IPS DF 19.7 (cell line): Measurements from ENCODE around the gene PRRT1B.
A peak's percentile ranks its signal among the peaks of the same experiment; 100 is the strongest.
"Not testable (repeated sequence)": the region's sequence is repeated elsewhere in the genome, so short reads cannot be mapped to it uniquely, and the experiment has no call there.

Experiments used
- DNase-seq: peaks from one replicate; pipeline ENCODE4 v3.0.0-alpha.2; 2013; ENCODE audit warnings: low read depth, low spot score

Gene PRRT1B

DNA sequence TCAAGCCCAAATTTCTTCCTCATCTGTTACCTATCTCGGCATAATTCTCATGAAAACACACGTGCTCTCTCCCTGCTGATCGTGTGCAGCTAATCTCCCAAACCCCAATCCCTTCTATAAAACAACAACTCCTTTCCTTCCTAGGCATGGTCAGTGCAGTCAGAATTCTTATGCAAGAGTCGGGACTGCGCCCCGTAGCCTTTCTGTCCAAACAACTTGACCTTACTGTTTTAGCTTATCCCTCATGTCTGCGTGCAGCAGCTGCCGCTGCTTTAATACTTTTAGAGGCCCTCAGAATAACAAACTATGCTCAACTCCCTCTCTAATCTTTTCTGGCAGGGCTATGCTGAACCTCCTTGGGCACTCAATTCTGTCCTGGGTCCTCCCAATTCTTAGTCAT lies 5.1 kb downstream of the PRRT1B start:
- DNase-seq: not testable (repeated sequence)

DNA sequence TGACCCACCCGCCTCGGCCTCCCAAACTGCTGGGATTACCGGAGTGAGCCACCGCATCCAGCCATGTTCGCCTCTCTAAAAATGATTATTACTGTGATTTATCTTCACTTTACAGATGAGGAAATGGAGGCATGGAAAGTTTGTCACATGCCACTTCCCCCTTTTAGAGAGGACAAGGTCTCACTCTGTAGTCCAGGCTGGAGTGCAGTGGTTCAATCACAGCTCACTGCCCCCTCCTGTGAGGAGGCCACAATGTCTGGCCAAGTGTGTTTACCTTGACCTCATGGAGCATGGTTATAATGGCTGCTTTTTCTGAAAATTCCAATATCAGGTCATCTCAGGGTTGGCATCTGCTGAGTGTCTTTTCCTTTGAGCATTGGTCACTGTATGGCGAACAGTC lies 6.7 kb downstream of the PRRT1B start:
- no peak for DNase-seq

DNA sequence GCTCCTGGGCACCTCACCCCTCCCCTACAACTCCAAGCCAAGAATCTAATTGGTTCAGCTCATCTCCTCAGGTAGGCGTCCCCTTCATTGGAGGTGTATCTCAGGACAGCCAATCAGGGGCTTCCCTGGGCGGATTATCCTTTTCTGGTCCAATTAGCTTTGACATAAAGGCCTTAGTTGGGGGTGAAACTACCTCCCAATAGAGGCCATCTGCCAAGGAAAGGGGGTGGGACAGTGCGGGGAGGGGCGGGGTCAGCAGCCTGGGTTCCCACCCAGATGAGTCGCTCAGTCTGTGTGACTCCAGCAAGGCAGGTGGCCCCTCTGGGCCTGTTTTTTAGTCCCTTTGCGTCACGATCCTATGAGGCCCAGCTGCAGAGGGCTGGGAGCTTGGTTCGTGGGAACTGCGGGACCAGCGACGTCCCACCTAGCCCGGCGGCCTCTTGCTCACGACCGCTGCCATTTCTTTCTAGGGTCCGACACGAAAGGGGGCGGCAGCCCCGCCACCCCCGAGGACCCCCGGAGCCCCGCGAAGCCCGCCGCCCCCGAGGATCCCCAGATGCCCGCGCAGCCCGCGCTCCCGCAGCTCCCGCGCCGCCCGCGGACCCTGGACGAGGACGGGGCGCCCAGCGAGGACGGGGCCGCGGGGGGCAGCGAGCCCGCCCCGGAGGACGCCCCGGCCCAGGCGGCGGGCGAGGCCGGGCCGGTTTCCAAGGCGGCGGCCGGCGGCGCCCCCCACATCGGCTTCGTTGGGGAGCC lies 8.9 kb downstream of the PRRT1B start:
- peak; percentile 64 for DNase-seq

DNA sequence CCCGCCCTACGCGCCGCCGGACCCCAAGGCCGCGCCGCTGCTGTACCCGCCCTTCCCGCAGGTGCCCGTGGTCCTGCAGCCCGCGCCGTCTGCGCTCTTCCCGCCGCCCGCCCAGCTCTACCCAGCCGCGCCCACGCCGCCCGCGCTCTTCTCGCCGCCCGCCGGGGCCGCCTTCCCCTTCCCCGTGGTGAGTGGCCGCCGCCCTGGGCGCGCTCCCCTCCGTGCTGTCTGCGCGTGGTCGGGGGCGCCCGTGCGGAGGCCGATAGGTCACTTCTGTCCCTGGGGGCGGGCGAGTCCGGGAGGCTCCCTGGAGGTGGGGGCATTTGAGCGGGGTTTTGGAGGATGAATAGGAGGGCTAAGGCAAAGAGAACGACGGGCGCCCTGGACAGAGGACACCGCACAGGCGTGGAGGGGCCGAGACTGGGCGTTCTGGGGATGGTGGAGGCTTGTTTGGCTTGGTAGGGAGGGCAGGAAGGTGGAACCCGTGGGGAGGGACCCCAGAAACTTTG lies 9.6 kb downstream of the PRRT1B start:
- no peak for DNase-seq

DNA sequence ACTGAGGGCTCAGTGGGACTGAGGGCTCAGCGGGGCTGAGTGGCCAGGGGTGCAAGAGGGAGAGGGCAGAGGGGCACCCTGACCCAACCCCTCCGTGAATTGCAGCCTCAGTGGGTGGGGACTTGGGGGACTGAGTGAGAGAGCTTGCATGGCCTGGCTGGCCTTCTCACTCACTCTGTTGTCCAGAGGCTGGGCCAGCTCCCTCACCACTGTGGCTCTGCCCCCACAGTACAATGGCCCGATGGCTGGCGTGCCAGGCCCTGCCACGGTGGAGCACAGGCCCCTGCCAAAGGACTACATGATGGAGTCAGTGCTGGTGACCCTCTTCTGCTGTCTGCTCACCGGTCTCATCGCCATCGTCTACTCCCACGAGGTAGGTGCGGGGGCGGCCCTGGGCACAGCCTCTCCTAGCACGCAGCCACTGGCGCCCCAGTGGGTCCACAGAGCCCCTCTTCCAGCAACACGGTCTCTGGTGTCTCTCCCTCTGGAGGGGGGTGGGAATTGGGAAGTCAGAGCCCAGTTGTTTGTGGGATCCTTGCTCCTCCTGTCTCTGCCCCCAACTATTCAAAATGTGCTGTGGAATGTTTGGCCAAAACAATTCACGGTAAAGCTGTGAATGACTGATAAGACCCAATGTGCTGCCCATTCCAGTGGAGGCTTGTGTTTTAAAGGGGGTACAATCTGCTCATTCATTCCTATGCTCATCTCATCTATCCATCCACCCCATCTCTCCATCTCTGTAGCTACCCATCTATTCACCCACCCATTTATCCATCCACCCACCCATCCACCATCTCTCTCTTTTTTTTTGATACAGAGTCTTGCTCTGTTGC lies 10.7 kb downstream of the PRRT1B start:
- no peak for DNase-seq

DNA sequence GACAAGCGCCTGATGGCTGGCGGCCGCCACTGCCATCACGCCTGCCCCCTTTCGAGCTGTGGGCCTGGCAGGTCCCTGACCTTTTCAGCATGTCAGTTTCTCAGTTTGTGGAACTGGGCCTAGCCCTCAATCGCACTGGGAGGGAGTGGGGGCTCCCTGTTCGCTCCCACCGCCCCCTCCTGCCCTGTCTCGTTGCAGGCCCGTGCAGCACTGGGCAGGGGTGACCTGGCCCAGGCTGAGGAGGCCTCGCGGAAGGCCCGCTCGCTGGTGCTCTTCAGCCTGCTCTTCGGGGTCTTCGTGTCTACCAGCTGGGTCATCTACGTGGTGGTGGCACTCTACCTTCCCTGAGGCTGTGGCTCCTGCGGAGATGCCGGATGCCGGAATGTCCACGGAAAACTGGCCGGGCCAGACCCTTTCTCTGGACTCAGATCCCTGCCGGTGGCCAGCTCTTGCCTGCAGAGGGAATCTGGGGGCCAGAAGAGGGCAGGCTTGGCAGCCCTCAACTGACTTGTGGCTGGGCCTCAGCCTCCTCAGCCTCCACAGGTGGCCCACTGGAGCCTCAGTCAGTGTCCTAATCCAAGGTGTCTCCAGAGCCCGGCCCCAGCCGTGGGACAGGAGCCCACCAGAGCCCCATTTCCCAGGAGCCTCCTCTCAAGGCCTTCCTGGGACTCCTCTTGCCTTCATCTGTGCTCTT lies 12.7 kb downstream of the PRRT1B start:
- DNase-seq: no peak

DNA sequence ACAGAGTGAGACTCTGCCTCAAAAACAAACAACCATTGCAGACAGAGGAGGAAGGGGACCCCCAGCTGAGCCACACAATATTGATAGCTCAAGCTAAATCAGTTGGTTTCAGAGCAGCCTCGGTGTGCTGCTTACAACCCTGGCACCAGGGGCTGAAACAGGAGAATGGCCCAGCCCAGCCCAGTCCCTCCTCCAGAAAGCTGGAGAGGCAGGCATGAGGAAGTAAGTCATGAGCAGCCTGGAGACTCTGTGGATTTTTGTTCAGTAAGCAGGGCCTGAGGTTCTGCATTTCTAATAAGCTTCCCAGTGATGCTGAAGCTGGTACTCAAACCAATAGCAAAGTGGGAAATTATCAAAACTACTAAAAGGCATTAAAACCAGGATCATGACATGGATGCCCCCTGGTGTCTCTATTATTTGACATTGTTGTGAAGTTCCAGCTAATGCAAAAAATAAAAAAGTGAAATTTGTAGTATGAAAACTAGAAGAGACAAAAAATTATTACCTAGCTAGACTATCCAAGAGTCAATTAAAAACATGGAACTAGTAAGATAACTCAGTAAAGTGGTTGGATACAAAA lies 14.2 kb downstream of the PRRT1B start:
- no peak for DNase-seq

DNA sequence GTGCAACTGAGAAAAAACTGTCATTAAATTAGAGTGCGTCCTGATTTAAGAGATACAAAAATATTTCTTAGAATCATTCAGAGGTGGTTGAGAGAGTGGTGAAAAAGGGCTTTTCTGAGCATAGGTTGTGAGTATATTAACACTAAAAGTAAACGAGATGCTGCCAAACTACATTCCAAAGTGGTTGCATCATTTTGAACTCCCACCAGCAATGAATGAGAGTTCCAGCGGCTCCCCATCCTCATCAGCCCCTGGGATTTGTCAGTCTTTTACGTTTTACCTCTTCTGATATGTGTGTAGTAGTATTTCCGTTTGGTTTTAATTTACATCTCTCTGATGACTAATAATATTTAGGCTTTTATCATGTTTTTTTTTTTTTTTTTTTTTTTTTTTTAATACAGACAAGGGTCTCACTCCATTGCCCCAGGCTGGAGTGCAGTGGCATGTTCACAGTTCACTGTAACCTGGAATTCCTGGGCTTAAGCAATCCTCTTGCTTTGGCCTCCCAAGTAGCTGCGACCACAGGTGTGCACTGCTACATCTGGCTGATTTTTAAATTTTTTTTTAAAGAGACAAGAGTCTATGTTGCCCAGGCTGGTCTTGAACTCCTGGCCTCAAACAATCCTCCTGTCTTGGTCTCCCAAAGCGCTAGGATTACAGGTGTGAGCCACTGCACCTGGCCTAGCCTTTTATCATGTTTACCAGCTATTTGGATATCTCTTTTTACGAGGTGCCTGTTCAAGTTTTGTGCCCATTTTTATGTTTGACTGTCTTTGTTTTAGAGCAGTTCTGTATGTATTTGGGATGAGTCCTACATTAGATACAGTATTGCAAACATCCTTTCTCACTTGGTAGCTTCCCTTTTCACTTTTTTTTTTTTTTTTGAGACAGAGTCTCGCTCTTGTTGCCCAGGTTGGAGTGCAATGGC lies 17.0 kb downstream of the PRRT1B start:
- no peak for DNase-seq

DNA sequence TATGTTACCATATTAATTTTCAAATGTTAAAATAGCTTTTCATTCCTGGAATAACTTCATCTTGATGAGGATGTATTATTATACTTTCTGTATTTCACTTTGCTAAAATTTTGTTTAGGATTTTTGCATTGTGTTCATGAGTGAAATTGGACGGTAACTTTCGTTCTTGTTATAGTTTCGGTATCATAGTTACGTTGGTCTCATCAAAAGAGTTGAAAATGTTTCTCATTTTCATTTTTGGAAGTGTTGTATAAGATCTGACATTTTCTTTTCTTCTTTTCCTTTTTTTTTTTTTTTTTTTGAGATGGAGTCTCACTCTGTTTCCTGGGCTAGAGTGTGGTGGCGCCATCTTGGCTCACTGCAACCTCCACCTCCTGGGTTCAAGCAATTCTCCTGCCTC lies 20.0 kb downstream of the PRRT1B start:
- no peak for DNase-seq

DNA sequence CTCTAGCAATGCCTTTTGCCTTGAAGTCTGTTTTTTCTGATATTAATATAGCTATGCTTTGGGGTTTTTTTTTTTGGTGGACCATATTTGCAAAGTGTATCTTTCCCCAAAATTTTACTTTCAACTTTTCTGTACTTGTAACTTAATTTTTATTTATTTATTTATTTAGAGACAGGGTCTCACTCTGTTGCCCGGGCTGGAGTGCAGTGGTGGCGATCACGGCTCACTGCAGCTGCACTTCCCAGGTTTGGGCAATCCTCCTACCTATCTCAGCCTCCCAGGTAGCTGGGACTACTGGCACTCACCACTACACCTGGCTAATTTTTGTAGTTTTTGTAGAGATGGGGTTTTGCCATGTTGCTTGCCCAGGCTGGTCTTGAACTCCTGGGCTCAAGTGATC lies 20.8 kb downstream of the PRRT1B start:
- no peak for DNase-seq

DNA sequence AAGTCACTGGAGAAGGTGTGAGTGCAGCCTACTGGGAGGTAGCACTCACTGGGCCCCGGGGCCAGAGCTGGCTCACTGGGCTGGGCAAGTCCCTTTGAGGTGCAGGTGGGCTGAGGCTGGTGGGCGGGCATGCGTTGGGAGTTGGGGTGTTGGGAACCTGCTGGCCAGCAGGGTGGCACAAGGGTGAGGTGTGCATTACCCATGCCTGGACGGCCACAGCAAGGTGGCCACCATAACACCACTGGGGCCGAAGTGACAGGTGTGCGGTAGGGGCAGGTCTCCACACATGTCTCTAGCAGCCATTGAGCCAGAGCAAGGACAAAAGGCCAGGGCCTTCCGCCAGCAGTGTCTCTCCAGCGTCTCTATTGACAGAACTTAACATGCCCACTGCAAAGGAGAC lies 22.6 kb downstream of the PRRT1B start:
- no peak for DNase-seq

DNA sequence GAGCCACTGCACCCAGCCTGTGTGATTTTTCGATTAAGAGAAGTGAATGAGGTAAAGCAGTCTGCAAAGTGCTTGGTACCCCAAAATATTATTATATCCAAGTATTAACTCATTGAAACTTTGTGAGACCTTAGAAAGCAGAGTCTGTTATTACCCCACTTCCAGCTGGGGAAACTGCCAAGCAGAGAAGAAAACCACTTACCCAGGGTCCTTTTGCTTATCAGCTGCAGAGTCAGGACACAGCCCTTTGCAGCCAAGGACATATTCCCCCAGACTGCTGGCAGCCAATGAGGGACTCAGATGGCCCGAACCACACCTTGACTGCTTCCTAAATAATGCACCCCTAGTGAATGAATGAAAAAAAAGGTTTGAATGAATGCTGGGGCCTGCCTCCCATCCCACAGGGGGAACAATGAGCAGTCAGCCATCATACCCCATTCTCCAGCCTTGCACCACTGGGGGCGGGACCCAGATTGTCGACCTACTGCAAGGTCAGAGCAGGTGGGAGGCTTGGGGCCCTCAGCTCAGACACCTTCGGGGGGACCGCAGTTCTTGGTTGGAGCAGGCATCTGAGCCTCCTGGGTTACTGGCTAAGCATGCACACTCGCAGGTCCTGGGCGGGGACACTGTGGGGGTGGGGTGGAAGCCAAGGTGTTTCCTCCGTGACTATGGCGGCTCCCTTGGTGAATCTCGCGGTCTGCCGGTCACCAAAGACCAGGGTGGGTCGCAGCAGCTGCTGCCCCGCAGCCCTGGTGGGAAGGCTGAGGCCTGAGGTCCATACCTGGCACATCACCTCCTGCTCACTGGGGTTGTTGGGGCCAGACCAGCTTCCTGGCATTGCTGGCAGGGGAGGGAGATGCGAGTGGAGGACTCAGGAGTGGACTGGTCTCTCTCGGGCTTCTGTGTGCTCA lies 29.7 kb downstream of the PRRT1B start:
- no peak for DNase-seq

DNA sequence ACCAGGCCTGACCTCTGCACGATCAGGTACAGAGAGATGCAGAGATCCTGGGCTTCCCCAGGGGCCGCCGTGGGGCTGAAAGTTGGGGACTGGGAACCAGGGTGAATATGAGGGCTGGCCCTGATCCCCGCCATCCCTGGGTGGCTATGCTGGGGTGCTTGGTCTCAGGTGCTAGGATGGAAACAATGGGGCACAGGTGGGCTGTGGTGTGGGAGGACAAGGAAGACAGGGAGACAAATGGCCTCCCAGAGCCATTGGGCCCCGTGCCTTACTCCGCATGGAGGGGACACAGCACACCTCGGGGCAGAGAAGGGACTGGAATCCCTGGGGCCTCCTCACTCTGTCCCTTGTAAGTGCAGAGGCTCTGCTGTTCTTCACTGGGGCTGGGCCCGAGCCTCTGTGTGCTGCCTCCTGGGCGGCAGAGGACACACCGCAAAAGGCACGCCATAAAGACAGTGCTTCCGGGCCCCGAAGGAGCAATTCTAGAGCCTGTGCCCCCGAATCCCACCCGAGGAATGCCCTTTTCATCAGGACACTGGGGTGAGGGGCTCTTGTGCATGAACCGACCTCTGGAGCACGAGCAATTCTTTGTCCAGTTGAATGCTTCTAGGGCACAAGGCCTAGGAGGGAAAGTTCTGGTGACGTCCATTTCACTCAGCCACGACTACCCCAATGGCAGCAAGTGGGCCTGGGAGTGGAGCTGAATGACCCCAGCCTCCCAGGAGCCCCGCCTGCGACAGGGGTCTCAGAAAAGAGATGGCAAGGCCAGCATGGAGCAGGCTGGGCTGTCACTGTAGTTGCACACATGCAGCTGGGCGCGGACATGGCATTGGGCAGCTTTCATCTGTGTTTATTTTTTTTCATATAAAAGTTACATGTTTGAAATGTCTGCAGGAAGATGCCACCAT lies 30.9 kb downstream of the PRRT1B start:
- DNase-seq: no peak

DNA sequence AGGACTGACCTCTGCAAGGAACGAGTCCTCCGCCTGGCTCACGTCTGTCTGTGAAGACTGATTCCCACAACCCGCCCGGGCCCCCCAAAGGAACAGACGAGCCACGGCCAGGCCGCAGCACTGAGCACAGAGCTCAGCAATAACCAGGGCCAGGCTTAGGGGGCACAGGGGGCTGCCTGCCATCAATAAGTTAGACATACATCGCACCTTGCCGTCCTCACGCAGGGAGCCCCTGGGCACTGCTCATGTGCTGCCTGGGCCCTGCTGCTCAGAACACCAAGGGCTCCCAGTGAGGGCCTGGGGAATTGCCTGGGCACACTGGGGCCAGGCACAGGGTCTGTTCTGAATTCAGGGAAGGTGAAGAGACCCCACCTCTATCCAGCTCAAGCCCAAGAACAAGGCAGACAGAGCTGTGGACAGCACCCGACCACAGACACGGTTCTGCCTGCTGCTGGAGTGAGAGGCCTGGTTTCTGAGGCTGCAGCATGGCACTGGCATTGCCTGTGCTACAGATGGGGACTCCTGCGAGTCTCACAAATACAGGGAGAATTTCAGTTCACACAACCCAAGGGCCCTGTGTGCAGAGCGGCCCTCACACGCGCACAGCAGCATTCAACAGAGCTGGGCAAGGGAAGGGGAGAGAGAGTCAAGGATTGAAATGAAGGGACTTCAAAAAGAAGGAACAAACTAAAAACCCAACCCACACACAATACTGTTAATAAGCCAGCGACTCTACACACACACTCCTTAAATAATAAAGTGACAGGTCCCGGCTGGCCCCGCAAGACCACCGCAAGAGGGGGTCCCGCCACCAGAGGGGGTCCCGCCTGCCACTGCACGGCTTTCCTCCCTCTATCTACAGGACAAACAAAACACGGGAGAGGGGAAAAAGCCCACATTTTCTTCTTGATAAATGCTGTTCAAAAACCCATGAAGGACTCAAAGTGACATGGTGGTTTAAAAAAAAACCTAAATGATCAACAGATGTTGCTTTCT lies 32.0 kb downstream of the PRRT1B start:
- DNase-seq: no peak

DNA sequence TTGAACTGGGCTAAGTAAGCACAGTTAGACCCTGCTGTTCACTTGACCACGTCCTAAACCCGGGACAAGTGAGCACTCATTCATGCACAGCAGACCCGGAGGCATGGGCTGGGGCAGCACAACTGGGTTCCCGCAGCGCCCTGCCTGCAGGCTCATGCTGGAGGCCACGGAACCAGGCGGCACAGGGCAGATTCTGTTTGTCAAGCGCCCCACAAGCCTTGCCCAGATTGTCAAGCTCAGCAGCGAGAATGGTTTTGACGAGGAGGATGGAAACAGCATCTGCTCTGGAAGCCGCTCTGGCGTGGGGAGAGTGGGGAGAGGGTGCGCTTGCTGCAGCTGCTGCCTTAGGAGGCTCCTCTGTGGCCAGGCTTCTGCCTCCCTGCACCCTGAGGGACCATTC lies 32.7 kb downstream of the PRRT1B start:
- no peak for DNase-seq

DNA sequence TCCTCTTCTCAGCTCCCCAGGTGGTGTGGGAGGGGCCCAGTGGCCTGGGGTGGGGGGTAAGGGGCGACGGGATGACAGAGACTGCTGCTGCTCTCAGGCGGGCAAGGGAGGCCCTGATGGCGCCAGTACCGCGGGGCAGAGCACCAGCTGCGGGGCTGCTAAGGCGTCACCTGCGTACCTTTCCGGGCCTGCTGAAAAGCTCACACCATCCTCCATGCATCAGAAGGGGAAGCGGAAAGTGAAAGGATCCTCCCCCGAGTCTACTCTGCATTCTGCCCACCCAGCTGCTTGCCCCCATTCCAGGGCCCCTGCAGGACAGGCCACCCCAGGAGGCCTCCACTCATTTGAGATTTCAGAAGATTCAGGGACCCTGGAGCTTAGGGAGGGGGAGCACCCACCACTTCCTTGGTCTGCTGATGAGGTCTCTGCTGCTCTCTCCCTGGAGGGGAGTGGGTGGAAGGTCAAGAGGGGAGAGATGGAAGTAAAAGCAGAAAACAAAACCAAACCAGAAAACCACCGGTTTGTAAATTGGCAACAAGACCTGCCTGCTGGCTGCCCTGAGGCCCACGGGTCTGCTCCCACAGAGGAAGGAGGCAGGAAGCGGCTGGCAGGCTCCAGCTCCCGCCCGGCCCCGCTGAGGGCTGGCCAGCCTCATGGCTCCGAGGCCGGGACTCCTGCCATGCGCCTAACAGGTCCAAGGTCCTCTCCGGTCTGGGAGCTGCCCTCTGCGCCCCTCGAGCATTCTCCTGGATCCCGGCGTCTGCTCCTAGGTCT lies 33.6 kb downstream of the PRRT1B start:
- DNase-seq: no peak

DNA sequence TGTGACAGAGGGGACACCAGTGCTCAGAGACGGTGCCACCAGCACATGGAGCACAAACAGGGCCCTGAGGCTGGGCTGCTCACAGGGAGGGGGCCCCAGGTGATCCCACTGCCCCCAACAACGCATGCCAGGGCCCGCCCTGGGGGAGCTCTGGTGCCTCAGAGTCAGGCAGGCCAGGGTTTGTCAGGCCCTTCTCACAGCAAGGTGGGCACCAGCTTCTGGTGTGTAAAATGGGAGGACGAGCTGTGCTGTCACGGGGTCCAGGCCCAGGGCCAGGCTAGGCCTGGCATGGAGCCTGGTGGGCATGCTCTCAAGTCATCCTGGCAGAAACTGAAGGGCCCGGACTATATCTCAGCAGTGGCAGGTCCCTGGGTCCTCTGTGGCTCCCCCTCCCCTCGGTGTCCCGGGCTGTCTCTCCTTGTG lies 34.5 kb downstream of the PRRT1B start:
- no peak for DNase-seq
